Mesendoderm (in vitro differentiated cells): ENCODE results near the gene TMEM158. TPM values are rescaled to one million over a fixed set of nuclear protein-coding genes. Genes with fewer than 3 reads are reported as not detected.
A peak's percentile ranks its signal among the peaks of the same experiment; 100 is the strongest.

Experiments
- DNase-seq: peaks from one replicate; pipeline ENCODE4 v3.0.0; 2013
- H2AK5ac ChIP-seq: 2 replicates; pipeline ENCODE4 v1.6.1; 2013; ENCODE audit warnings: low read length, inconsistent platforms
- H2BK120ac ChIP-seq: 2 replicates; pipeline ENCODE4 v1.6.1; 2013; ENCODE audit warnings: low read depth, mild to moderate bottlenecking, low read length, moderate library complexity, mixed read lengths
- H2BK15ac ChIP-seq: replicated peaks from 2 replicates; pipeline ENCODE4 v1.6.1; 2013; ENCODE audit warnings: low read depth, mild to moderate bottlenecking, moderate library complexity
- H2BK5ac ChIP-seq: 2 replicates; pipeline ENCODE4 v1.6.1; 2013; ENCODE audit warnings: low read length, inconsistent platforms
- H3K18ac ChIP-seq: 2 replicates; pipeline ENCODE4 v1.6.1; 2013; ENCODE audit warnings: mild to moderate bottlenecking, low read length, mixed read lengths
- H3K23ac ChIP-seq: one replicate; pipeline ENCODE4 v1.6.1; 2013; ENCODE audit warnings: low read length
- H3K27ac ChIP-seq: 2 replicates; pipeline ENCODE4 v1.5.1; 2013; ENCODE audit warnings: low read depth, mild to moderate bottlenecking, inconsistent platforms, low read length, moderate library complexity
- H3K27me3 ChIP-seq: 2 replicates; pipeline ENCODE4 v1.6.1; 2013; ENCODE audit warnings: low read length, control low read depth, mild to moderate bottlenecking, inconsistent platforms; ENCODE audit not compliant: insufficient read depth, poor library complexity
- H3K36me3 ChIP-seq: 2 replicates; pipeline ENCODE4 v1.6.1; 2013; ENCODE audit warnings: low read length, inconsistent platforms; ENCODE audit not compliant: control insufficient read depth, insufficient read depth
- H3K4ac ChIP-seq: one replicate; pipeline ENCODE4 v1.6.1; 2013; ENCODE audit warnings: low read depth, mild to moderate bottlenecking, low read length, moderate library complexity
- H3K4me1 ChIP-seq: 2 replicates; pipeline ENCODE4 v1.6.1; 2013; ENCODE audit warnings: low read depth, low read length, inconsistent platforms; ENCODE audit not compliant: control insufficient read depth
- H3K4me2 ChIP-seq: 2 replicates; pipeline ENCODE4 v1.6.1; 2013; ENCODE audit warnings: low read length
- H3K4me3 ChIP-seq: 2 replicates; pipeline ENCODE4 v1.5.1; 2013; ENCODE audit warnings: mild to moderate bottlenecking, low read length
- H3K56ac ChIP-seq: one replicate; pipeline ENCODE4 v1.6.1; 2013; ENCODE audit warnings: low read length
- H3K79me1 ChIP-seq: 2 replicates; pipeline ENCODE4 v1.6.1; 2013; ENCODE audit warnings: low read length, inconsistent platforms
- H3K79me2 ChIP-seq: 2 replicates; pipeline ENCODE4 v1.6.1; 2013; ENCODE audit warnings: mild to moderate bottlenecking, low read length; ENCODE audit not compliant: control insufficient read depth, insufficient read depth
- H3K9ac ChIP-seq: 2 replicates; pipeline ENCODE4 v1.6.1; 2013; ENCODE audit warnings: low read length, inconsistent platforms
- H4K5ac ChIP-seq: one replicate; pipeline ENCODE4 v1.6.1; 2013; ENCODE audit warnings: low read length
- H4K8ac ChIP-seq: one replicate; pipeline ENCODE4 v1.6.1; 2013; ENCODE audit warnings: low read depth, mild to moderate bottlenecking, control low read depth, low read length, moderate library complexity
- WGBS: extraction: QIAGEN DNeasy Blood & Tissue Kit; methylation state at CpG from one replicate; pipeline ENCODE4 v1.1.7; 2013; ENCODE audit warnings: low lambda C conversion rate, missing lambda C conversion rate; ENCODE audit not compliant: insufficient coverage; ENCODE audit errors: extremely low coverage; 5-methylcytosine and 5-hydroxymethylcytosine counted together
- polyA plus RNA-seq, 2 experiments: library from polyadenylated mRNA; stranded (reverse); fragments of 200-250 nt; gene quantifications; one replicate each; pipeline ENCODE4 v1.2.3, GENCODE V29; 2013

The TMEM158 gene
- 23.6 TPM for polyA plus RNA-seq (2013, experiment 1 of 2)
- 22.3 TPM for polyA plus RNA-seq (2013, experiment 2 of 2)

- peak within 1 kb of the TSS; percentile 64 for H3K4me2 ChIP-seq
- H3K4me1 ChIP-seq, result peaks cover 2% of the 10 kb centered on the region
- DNase-seq, result peak; percentile 68
- no peak within 1 kb of the TSS for H2BK120ac ChIP-seq
- peak within 1 kb of the TSS; percentile 84 for H3K56ac ChIP-seq
- no CpG with 5 or more reads among the region's 63 CpGs for WGBS
- H3K27me3 ChIP-seq, result peaks cover 4% of the 10 kb centered on the region
- no peak within 1 kb of the TSS for H2AK5ac ChIP-seq
- H4K5ac ChIP-seq, result no peak within 1 kb of the TSS
- H3K27ac ChIP-seq, result no peak within 1 kb of the TSS
- H3K23ac ChIP-seq, result peak within 1 kb of the TSS; percentile 66
- peak within 1 kb of the TSS; percentile 56 for H3K4ac ChIP-seq
- H3K36me3 ChIP-seq, result no peaks in the 10 kb centered on the region
- no peak within 1 kb of the TSS for H4K8ac ChIP-seq
- no peak within 1 kb of the TSS for H2BK15ac ChIP-seq
- peak within 1 kb of the TSS; percentile 69 for H3K9ac ChIP-seq
- H3K18ac ChIP-seq, result peak within 1 kb of the TSS; percentile 90
- H3K79me1 ChIP-seq, result no peaks in the 10 kb centered on the region
- no peak within 1 kb of the TSS for H2BK5ac ChIP-seq
- H3K4me3 ChIP-seq, result peak within 1 kb of the TSS; percentile 33
- no peaks in the 10 kb centered on the region for H3K79me2 ChIP-seq
Measured at GRCh38 chr3:45226206-45226915, at the start of gene TMEM158. Gene TMEM158, minus strand, starts transcription at chr3:45226287. Its CDS starts 260 bp downstream, at chr3:45226027.

GRCh38 chr3:45275006-45275704 is 49.1 kb upstream of the TMEM158 start:
- Histone ChIP-seq H3K18ac (no peak overlapping the region), H2AK5ac (no peak overlapping the region), H3K36me3 (no peaks in the 10 kb centered on the region), H3K23ac (no peak overlapping the region), H3K4me3 (no peak overlapping the region), H3K4me2 (no peak overlapping the region), H3K4ac (no peak overlapping the region), H2BK15ac (no peak overlapping the region), H3K79me2 (no peaks in the 10 kb centered on the region), H4K8ac (no peak overlapping the region), H3K27ac (no peak overlapping the region), H2BK5ac (no peak overlapping the region), H3K56ac (no peak overlapping the region), H2BK120ac (no peak overlapping the region), H3K79me1 (no peaks in the 10 kb centered on the region), H3K27me3 (no peaks in the 10 kb centered on the region), H3K9ac (no peak overlapping the region), H3K4me1 (peaks cover 6% of the 10 kb centered on the region), H4K5ac (no peak overlapping the region)
- WGBS, result no CpG with 5 or more reads among the region's 5 CpGs
- peak; percentile 73 for DNase-seq

- H3K36me3 ChIP-seq, result no peaks in the 10 kb centered on the region
- no peak overlapping the region for H3K56ac ChIP-seq
- no peak overlapping the region for H2BK5ac ChIP-seq
- no peak overlapping the region for H4K8ac ChIP-seq
- no peak overlapping the region for H3K23ac ChIP-seq
- H3K79me1 ChIP-seq, result no peaks in the 10 kb centered on the region
- peaks cover 6% of the 10 kb centered on the region for H3K4me1 ChIP-seq
- H2AK5ac ChIP-seq, result peak overlapping the region; percentile 50
- no peak overlapping the region for H2BK120ac ChIP-seq
- DNase-seq, result peak; percentile 73
- H3K27ac ChIP-seq, result no peak overlapping the region
- no peaks in the 10 kb centered on the region for H3K79me2 ChIP-seq
- no peak overlapping the region for H3K9ac ChIP-seq
- no peak overlapping the region for H4K5ac ChIP-seq
- H3K4ac ChIP-seq, result no peak overlapping the region
- no peaks in the 10 kb centered on the region for H3K27me3 ChIP-seq
- peak overlapping the region; percentile 43 for H3K18ac ChIP-seq
- no peak overlapping the region for H3K4me2 ChIP-seq
- H3K4me3 ChIP-seq, result no peak overlapping the region
- WGBS, result no CpG with 5 or more reads among the region's 4 CpGs
- H2BK15ac ChIP-seq, result no peak overlapping the region
Measured at GRCh38 chr3:45273681-45274515, 47.8 kb upstream of the TMEM158 start.

GRCh38 chr3:45272828-45273470 is 46.9 kb upstream of the TMEM158 start:
- no peak overlapping the region for H3K4me3 ChIP-seq
- WGBS, result no CpG with 5 or more reads among the region's 6 CpGs
- no peaks in the 10 kb centered on the region for H3K79me2 ChIP-seq
- DNase-seq, result no peak
- H3K27me3 ChIP-seq, result no peaks in the 10 kb centered on the region
- H3K27ac ChIP-seq, result no peak overlapping the region
- peak overlapping the region; percentile 43 for H3K18ac ChIP-seq
- no peak overlapping the region for H3K4me2 ChIP-seq
- H3K36me3 ChIP-seq, result no peaks in the 10 kb centered on the region
- no peak overlapping the region for H3K56ac ChIP-seq
- no peaks in the 10 kb centered on the region for H3K79me1 ChIP-seq
- no peak overlapping the region for H2BK5ac ChIP-seq
- peaks cover 6% of the 10 kb centered on the region for H3K4me1 ChIP-seq
- no peak overlapping the region for H2AK5ac ChIP-seq
- no peak overlapping the region for H3K9ac ChIP-seq
- H4K8ac ChIP-seq, result no peak overlapping the region
- no peak overlapping the region for H3K23ac ChIP-seq
- no peak overlapping the region for H3K4ac ChIP-seq
- no peak overlapping the region for H4K5ac ChIP-seq
- H2BK15ac ChIP-seq, result no peak overlapping the region
- no peak overlapping the region for H2BK120ac ChIP-seq

- Histone ChIP-seq H3K4me3 (no peak overlapping the region), H3K4ac (no peak overlapping the region), H3K4me2 (no peak overlapping the region), H2BK120ac (no peak overlapping the region), H3K56ac (no peak overlapping the region), H2AK5ac (no peak overlapping the region), H2BK15ac (peak overlapping the region; percentile 59), H2BK5ac (no peak overlapping the region), H3K36me3 (no peaks in the 10 kb centered on the region), H3K79me1 (no peaks in the 10 kb centered on the region), H4K5ac (no peak overlapping the region), H3K23ac (no peak overlapping the region), H3K9ac (no peak overlapping the region), H3K27ac (no peak overlapping the region), H3K79me2 (no peaks in the 10 kb centered on the region), H3K27me3 (no peaks in the 10 kb centered on the region), H4K8ac (no peak overlapping the region), H3K4me1 (peaks cover 6% of the 10 kb centered on the region), H3K18ac (peak overlapping the region; percentile 41)
- WGBS, result no CpG with 5 or more reads among the region's 6 CpGs
- peak; percentile 61 for DNase-seq
Measured at GRCh38 chr3:45272032-45272810, 46.1 kb upstream of the TMEM158 start.
